C4-2B (cell line): ENCODE results near the gene TNS3.
"Not testable (repeated sequence)": the region's sequence is repeated elsewhere in the genome, so short reads cannot be mapped to it uniquely, and the experiment has no call there.

ENCODE experiments used
- H3K27ac ChIP-seq: fragments of 450-650 bp; 2 replicates; pipeline ENCODE4 v1.5.1; 2017
- ZFX ChIP-seq: fragments of 450-650 bp; IDR thresholded peaks from 2 replicates; pipeline ENCODE4 v1.6.1; 2017
- TF ChIP-seq, protein P1 (sequence below): fragments of 450-650 bp; conservative IDR thresholded peaks from 2 replicates; pipeline ENCODE4 v1.5.1; 2017; ENCODE audit warnings: mild to moderate bottlenecking

TNS3 gene

GRCh38 chr7:47444376-47445098, 137.4 kb downstream of the TNS3 start:
- H3K27ac ChIP-seq = no peak overlapping the region
- TF ChIP-seq, protein P1, sequence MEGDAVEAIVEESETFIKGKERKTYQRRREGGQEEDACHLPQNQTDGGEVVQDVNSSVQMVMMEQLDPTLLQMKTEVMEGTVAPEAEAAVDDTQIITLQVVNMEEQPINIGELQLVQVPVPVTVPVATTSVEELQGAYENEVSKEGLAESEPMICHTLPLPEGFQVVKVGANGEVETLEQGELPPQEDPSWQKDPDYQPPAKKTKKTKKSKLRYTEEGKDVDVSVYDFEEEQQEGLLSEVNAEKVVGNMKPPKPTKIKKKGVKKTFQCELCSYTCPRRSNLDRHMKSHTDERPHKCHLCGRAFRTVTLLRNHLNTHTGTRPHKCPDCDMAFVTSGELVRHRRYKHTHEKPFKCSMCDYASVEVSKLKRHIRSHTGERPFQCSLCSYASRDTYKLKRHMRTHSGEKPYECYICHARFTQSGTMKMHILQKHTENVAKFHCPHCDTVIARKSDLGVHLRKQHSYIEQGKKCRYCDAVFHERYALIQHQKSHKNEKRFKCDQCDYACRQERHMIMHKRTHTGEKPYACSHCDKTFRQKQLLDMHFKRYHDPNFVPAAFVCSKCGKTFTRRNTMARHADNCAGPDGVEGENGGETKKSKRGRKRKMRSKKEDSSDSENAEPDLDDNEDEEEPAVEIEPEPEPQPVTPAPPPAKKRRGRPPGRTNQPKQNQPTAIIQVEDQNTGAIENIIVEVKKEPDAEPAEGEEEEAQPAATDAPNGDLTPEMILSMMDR = peak; percentile 65
- TF ChIP-seq ZFX = no peak

GRCh38 chr7:47443049-47443448, 138.9 kb downstream of the TNS3 start:
- no peak overlapping the region for H3K27ac ChIP-seq
- TF ChIP-seq, protein P1 = no peak
- TF ChIP-seq ZFX = no peak

GRCh38 chr7:47442605-47442865, 139.4 kb downstream of the TNS3 start:
- TF ChIP-seq, protein P1 = no peak
- TF ChIP-seq ZFX = no peak
- no peak overlapping the region for H3K27ac ChIP-seq

- TF ChIP-seq ZFX = no peak
- TF ChIP-seq, protein P1 = no peak
- H3K27ac ChIP-seq = no peak overlapping the region
Measured at GRCh38 chr7:47441796-47442604, 139.9 kb downstream of the TNS3 start.

- not testable (repeated sequence) for H3K27ac ChIP-seq
Measured at GRCh38 chr7:47441048-47441447, 140.9 kb downstream of the TNS3 start.

- no peak overlapping the region for H3K27ac ChIP-seq
Measured at GRCh38 chr7:47440320-47440719, 141.6 kb downstream of the TNS3 start.

DNA sequence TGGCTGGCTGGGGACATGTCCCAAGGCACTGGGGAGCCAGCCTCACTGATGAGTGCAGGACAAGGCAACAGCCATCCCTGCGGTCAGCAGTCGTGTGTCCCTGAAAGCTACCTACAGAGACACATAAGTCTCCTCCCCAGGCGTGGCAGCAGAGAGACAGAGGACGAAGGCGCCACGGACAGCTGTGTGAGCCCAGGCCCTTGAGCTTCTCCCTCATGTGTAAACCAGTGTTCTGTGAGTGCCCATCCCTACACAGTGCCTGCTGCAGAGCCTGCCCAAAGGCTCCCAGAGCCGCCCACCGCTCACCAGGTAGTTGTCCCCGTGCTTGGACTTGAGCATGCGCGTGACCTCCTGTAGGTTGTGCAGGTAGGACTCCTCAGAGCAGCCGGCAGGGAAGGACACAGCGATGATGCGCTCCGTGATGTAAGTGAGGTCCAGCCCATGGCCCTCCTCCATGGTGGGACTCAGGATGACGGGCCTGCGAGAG, 142.7 kb downstream of the TNS3 start:
- H3K27ac ChIP-seq = no peak overlapping the region
- TF ChIP-seq, protein P1 = no peak
- TF ChIP-seq ZFX = no peak

More at GRCh38 chr7:47440320-47440719, 141.6 kb downstream of the TNS3 start:
- TF ChIP-seq, protein P1 = no peak
- no peak for TF ChIP-seq ZFX
